HG02642 (cell line): ENCODE data around the gene DCAF17.
A peak's percentile ranks its signal among the peaks of the same experiment; 100 is the strongest.
"Not testable (repeated sequence)": the region's sequence is repeated elsewhere in the genome, so short reads cannot be mapped to it uniquely, and the experiment has no call there.

Experiments
- ATAC-seq: cut with Tn5 transposase; IDR thresholded peaks from one replicate; pipeline ENCODE4 v1.9.1; 2021; ENCODE audit warnings: mild to moderate bottlenecking; ENCODE audit not compliant: unreplicated experiment, poor library complexity

The DCAF17 gene

GRCh38 chr2:171441470-171441869, 7.4 kb downstream of the DCAF17 start:
- ATAC-seq, result no peak

DNA sequence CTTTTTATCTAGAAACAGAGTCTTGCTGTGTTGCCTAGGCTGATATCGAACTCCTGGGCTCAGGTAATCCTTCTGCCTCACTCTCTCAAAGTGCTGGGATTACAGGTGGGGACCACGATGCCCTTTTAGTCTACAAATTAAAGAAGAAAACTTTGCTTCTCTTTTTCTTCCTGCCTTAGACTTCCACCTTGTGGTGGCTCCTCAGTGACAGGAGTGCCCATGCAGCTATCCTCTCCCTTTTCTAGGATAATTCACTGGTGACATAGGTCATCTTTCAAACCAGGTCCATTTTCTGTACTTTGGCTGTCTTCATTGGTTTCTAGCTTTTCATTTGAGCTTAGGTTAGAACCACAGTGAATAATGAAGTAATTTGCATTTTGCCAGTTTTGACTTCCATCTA, 13.6 kb downstream of the DCAF17 start:
- ATAC-seq, result no peak

GRCh38 chr2:171451074-171451473, 17.0 kb downstream of the DCAF17 start:
- no peak for ATAC-seq

DNA sequence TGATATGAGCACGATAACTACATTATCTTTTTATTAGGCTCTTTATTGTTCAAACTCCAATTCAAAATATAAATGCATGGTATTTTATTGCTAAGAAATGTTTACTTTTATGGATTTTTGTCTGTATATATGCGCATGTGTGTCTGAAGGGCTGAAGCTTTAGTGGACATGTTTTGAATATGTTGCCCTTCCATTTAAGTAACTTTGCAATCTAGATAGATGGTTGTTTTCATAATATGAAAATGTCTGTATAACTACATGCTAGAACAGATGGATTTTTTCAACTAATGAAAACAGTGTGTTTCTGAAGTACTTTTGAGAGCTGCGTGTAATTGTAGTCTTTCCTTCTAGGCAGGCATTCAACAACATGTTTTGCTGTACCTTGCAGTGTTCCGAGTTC, 18.7 kb downstream of the DCAF17 start:
- ATAC-seq, result no peak

DNA sequence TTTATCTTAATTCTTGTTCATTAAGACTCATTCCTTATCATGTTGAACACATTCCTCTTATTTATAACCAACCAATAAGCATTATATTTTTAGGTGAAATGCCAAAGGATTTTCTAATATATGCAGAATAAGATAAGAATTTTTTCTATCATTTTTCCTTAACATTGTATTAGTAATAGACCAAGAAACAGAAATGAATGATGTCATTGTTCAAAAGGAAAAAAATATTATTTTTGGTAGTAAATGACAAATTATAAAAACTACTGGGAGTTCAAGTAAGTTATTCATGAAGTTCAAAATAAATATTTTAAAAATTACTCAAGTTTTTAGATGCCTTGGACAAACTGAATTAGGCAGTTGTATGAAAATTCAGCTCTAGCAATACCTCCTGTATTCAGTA, 25.5 kb downstream of the DCAF17 start:
- no peak for ATAC-seq

DNA sequence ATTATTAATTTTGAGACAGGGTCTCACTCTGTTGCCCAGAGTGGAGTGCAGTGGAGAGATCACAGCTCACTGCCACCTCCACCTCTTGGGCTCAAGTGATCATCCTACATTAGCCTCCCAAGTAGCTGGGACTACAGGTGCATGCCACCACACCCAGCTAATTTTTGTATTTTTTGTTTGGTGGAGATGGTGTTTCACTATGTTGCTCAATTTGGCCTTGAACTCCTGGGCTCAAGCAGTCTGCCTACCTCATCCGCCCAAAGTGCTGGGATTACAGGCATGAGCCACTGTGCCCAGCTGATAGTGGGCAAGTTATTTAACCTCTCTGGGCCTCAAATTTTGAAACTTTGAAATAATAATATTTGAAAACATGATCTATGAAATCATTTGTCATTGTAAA, 26.5 kb downstream of the DCAF17 start:
- ATAC-seq, result no peak

DNA sequence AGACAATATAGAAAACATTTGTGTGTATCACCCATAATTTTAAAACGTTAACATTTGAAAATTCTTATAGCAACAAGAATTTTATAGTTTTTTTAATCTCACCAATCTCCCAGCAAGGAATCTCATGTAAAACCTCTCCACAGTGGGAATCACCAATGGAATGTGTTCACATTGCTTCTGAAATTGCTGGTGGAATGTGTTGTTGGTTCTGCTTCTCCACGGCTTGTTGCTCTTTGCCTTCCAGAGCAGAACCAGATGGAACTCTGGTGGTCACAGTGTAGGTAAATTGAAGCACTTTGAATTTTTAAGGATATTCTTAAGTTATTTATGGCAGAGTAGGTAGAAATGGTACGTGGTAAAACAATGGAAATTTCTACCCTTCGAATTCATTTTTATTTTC, 35.1 kb downstream of the DCAF17 start:
- no peak for ATAC-seq

DNA sequence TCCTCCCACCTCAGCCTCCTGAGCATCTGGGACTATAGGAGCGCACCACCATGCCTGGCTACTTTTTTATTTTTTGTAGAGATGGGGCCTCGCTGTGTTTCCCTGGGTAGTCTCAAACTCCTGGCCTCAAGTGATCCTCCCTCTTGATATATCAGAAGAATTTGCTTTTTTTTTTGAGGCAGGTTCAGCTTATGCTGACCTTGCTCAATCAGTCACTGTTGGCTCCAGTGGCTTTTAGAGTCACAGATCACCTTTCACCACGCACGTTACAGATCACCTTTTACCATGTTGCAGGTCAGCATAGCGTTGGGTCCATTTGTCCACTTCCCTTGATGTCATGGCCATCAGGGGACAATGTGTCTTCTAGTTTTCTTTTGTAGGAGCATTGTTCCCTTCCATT, 36.1 kb downstream of the DCAF17 start:
- no peak for ATAC-seq

DNA sequence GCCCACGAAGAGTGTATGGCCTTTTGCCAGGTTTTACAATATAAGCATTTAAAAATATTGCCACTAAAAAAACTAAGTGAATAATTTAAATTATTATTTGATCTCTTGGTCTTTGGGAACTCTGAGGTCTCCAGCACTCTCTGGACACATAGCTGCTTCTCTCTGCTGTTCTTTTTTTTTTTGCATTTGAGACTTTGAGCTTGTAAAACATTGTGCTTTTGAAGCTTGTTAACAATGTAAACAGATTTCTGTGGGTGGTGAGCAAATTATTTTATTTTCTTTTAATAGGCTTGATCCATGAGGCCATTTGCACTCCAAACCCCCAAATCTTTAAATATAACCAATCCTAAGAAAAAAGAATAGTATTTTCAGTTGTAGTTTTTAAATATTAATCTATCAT, 42.0 kb downstream of the DCAF17 start:
- no peak for ATAC-seq

DNA sequence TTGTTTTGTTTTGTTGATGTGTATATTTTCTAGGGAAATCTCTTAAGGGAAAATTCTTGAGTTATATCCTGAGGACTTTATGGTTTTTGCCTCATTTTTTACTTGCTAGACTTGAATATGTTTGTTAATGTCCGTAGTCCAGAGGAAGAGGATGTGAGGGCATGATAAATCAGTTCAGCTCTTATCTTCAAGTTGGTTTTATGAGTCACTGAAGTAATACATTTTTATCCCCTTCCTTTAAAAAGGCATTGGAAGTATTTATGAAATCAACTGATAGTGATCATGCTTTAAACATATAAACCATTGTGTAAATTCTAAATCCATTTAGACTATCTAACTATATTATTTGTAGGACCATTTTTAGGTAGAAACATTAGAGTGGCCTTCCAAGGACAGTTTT, 44.3 kb downstream of the DCAF17 start:
- no peak for ATAC-seq

DNA sequence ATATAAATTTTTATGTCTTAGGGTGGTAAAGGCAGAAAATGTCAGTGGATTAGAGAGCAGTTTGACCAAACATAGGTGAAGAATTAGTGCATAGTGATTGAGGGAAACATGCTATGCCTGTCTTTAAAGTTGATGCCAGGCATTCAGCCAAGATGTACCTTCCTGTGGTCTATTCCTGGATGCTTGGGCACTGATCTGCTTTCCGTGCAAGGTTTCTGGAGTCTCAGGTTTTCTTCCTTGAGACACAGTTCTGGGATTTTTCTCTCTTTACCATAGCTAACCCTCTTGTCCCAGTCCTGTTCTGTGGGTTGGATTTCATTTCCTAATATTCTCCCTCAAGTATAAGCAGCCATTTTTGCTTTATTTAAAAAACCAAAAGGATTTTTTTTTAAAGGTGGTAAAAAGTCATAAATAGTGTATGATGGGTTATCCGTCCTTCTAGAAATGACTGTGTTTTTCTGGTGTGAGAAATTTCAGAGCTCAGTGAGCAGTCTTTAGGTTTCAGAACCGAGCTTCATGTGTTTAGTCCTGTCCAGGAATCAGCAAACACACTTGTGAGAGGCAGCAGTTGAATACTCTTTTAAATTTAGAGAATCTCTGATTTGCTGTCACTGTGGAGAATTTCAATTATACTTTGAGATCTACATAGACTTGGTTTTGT, 45.3 kb downstream of the DCAF17 start:
- ATAC-seq, result peak; percentile 51

DNA sequence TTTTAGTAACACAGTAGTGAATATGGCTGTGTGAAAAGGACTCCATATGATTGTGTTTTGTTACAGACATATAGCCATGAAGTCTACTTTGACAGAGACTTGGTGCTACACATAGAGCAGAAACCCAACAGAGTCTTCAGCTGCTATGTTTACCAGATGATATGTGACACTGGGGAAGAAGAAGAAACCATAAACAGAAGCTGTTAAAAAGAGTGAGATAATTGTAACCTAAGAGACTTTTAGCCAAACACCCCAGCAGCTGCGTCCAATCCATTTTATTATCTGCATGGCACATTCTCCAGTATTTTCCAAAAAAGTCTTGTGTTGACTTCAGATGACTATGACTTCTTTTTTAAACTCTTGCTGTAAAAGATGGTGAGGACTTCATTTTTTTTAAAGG, 46.9 kb downstream of the DCAF17 start:
- no peak for ATAC-seq

DNA sequence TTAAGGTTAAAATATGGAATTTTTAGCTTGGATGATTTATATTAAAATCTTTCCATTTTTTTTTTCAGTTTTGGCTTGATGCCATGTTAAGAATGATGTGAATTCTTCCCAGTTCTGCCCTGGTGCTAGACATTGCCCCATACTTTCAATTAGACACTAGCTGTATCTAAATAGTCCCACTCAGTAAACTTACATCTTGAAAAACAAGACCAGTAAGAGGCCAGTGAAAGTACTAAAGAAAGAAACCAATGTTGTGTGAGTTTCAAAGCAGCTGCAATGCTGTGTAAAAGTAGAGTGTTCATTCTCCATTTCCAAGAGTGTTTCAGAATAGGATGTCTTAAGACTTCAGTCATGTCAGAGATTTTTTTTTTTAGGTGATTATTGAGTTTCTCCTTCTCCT, 48.3 kb downstream of the DCAF17 start:
- ATAC-seq, result no peak

DNA sequence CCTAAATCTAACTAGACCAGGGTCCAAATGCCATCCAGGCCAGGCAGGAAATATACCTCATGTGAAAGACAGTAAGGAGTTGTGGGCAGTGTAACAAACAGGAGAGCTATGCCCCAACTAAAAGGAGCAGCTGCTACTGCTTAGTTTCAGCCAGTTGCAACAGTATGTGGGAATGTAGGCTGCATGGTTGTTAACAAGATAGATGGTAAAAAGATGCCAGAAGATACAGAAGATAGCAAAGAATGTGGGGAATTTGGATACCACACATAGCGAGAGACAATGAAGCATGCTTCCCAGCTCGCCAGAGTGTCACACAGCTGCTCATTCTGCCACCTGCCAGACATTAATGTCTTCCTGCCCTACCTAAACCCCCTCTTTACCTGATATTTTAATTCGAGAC, 48.9 kb downstream of the DCAF17 start:
- no peak for ATAC-seq

- no peak for ATAC-seq
These were observed 49.8 kb downstream of the DCAF17 start for GRCh38 chr2:171483793-171484192.

DNA sequence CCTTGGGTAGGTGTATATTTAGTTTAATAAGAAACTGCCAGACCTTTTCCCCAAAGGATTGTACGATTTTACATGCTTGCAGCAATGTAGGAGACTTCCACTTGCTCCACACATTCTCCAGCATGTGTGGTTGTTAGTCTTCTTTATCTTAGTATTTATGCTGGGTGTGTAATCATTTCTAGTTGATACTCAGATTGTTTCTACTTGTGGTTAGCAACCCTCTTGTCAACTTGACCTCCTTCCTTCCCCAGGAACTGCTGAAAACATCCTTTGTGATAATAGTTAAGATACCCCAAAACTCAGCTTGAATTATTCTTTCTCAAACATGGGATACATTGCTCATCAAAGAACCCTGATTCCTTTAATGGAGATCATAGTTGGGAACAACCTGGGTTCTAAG, 51.1 kb downstream of the DCAF17 start:
- ATAC-seq, result no peak

GRCh38 chr2:171487201-171487600, 53.2 kb downstream of the DCAF17 start:
- ATAC-seq, result no peak

DNA sequence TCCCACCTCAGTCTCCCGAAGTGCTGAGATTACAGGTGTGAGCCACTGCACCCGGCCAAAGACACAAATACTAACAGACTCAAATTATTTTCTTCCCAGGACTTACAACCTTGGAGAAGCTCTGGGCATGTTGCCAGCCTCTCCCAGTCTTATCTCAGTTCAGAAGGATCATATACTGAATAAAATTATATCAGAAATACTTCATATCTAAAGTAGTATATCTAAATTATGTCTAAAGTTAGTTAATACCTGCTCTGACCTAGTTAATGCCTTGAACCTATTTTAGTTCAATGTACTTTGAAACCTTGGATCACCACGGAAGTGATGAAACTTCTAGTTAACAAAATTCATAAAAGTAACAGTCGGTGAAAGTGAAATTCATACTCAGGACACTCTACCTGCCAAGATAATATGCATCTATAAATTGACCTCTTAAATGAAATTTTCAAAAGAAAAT, 53.8 kb downstream of the DCAF17 start:
- ATAC-seq, result no peak

DNA sequence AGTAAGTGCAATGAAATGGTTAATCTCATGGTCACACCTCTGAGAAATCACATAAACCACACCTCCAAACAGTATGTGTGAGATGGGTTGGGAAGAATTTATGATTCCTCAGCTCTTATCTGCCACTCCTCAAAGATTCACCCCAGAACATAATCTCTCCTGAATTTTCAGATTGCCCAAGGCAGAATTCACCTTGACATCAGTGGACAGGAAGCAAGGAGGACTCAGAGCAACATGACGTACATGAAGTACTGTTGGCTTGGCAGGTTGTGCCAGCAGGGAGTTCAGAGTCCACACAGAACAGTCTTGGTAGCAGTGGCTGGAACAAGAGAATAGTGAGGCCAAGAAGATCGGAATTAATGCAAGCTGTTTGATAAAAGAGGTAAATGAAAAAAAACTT, 56.6 kb downstream of the DCAF17 start:
- ATAC-seq, result no peak

DNA sequence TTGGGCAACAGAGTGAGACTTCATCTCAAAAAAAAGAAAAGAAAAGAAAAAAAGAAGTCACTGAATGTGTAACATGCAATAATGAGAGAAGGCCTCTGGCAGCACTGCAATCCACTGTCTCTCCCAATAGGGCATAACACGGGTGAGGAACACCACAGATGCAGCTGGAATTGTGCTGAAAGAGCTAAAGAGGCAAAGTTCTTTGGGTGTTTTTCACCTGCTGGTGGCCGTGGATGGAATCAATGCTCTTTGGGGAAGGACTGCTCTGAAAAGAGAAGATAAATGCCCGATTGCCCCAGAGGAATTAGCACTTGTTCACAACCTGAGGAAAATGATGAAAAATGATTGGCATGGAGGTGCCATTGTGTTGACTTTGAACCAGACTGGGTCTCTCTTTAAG, 57.3 kb downstream of the DCAF17 start:
- no peak for ATAC-seq

DNA sequence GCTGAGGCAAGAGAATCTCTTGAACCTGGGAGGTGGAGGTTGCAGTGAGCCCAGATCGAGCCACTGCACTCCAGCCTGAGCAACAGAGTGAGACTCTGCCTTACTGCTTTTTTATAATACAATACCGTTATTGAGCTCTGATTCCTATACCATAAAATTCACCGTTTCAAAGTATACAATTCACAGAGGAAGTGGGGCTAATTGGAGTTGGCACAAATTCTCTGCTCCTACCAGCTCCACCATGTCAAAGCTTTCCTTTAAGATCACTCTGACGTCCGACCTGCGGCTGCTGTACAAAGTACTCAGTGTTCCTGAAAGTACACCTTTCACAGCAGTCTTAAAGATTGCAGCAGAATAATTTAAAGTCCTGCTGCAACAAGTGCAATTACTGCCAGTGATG, 58.6 kb downstream of the DCAF17 start:
- ATAC-seq, result no peak

- ATAC-seq, result not testable (repeated sequence)
These were observed 63.6 kb downstream of the DCAF17 start for GRCh38 chr2:171497664-171498063.

- no peak for ATAC-seq
These were observed 71.3 kb downstream of the DCAF17 start for GRCh38 chr2:171505374-171505773.
